AG09319 (cell line): ENCODE results near the gene BCAP31.
"Not testable (repeated sequence)": the region's sequence is repeated elsewhere in the genome, so short reads cannot be mapped to it uniquely, and the experiment has no call there.

Source experiments
- DNase-seq: peaks from one replicate; pipeline ENCODE4 v3.0.0-alpha.2; 2010; ENCODE audit warnings: low read depth; ENCODE audit errors: extremely low read depth
- CTCF ChIP-seq: IDR thresholded peaks from 2 replicates; pipeline ENCODE4 v1.5.1; 2011; ENCODE audit warnings: low read depth, mild to moderate bottlenecking, inconsistent platforms, low read length, moderate library complexity

BCAP31 gene

GRCh38 chrX:153707406-153707805 lies 16.8 kb downstream of the BCAP31 start:
- TF ChIP-seq CTCF = no peak
- DNase-seq = no peak

- no peak for DNase-seq
- no peak for TF ChIP-seq CTCF
These were observed 17.4 kb downstream of the BCAP31 start for GRCh38 chrX:153706799-153707198.

- not testable (repeated sequence) for DNase-seq
These were observed 18.7 kb downstream of the BCAP31 start for GRCh38 chrX:153705403-153706060.

GRCh38 chrX:153704631-153705402 lies 19.4 kb downstream of the BCAP31 start:
- DNase-seq = not testable (repeated sequence)

- TF ChIP-seq CTCF = no peak
- no peak for DNase-seq
These were observed 20.1 kb downstream of the BCAP31 start for GRCh38 chrX:153704021-153704526.

- no peak for TF ChIP-seq CTCF
- no peak for DNase-seq
These were observed 21.2 kb downstream of the BCAP31 start for GRCh38 chrX:153703036-153703370.

- TF ChIP-seq CTCF = no peak
- no peak for DNase-seq
These were observed 21.7 kb downstream of the BCAP31 start for GRCh38 chrX:153702336-153703035.

GRCh38 chrX:153701706-153702105 lies 22.5 kb downstream of the BCAP31 start:
- DNase-seq = no peak
- TF ChIP-seq CTCF = no peak
